GM12892 (cell line): Measurements from ENCODE around the gene NOD1.

Source experiments
- DNase-seq: peaks from one replicate; pipeline ENCODE4 v3.0.0; 2011; ENCODE audit not compliant: insufficient read length
- FAIRE-seq: peaks from 2 replicates; lab custom pipeline; 2011; peaks lifted over from hg19 to GRCh38; lab: Jason Lieb, UNC
- POLR2A ChIP-seq: IDR thresholded peaks from 2 replicates; pipeline ENCODE4 v1.6.1; 2011; ENCODE audit warnings: low read depth, low read length, control low read depth
- POLR2AphosphoS5 ChIP-seq: IDR thresholded peaks from 2 replicates; pipeline ENCODE4 v1.6.1; 2011; ENCODE audit warnings: low read depth, low read length, control low read depth
- TAF1 ChIP-seq: IDR thresholded peaks from 2 replicates; pipeline ENCODE4 v1.6.1; 2011; ENCODE audit warnings: low read depth, mild to moderate bottlenecking, control low read depth, low read length, borderline replicate concordance

Gene NOD1

DNA sequence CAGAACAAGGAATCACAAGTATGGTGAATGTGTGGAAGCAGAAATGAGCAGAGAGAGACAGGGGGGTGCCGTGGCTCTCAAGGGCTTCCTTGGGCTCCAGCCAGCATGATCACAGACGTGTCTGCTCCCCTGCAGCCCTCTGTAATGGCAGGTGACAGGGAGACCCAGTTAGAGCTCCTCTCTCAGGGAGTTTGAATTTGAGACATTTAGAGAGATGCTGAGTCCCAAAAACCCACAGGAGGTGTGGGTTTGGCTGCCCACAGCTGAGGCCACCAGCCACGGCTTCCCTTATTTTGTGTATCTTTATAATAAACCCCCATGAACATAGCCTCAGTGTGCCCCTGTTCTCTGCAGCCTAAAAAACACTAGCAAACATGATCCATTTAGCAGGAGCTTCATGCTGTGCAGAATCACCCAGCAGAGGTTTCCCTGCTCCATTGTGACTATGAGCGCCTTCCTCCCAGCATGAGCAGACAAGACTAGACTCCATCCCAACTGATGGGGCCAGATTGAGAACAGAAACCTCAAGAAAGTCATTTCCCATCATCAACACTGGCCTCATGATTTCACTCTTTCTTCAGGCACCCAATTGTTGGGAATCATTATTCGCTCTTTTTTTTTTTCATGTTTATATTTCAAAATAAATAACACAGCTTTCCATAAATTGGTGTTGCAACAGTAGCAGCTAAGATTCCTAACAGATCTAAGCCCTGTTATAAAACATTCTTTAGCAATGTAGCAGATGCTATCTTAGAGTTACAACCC is 13.4 kb downstream of the NOD1 start:
- TF ChIP-seq POLR2AphosphoS5 (no peak), POLR2A (no peak), TAF1 (no peak)
- no peak for FAIRE-seq

DNA sequence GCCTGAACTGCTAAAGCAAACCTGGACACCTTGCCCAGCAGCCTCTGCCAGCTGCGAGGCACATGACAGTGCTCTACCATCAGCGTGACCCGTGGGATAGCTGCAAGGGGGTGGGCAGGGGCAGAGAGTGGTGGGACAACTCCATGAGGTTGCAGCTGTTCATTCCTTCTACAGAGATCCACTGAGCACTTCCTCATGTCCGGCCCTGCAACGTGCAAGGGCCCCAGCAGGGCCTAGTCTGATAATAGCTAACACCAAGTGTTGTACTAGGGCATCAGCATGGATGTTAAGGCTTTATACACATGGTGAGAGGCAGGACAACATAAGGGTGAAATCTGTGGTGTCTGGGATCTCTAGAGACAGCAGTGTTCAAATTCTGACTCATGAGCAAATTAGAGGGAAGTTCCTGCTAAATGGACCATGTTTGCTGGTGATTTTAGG is 14.3 kb downstream of the NOD1 start:
- TF ChIP-seq POLR2AphosphoS5: no peak
- TF ChIP-seq TAF1: no peak
- no peak for TF ChIP-seq POLR2A
- FAIRE-seq (peak; percentile 9), DNase-seq (no peak)

More for the DNA sequence above, 13.4 kb downstream of the NOD1 start:
- no peak for DNase-seq

DNA sequence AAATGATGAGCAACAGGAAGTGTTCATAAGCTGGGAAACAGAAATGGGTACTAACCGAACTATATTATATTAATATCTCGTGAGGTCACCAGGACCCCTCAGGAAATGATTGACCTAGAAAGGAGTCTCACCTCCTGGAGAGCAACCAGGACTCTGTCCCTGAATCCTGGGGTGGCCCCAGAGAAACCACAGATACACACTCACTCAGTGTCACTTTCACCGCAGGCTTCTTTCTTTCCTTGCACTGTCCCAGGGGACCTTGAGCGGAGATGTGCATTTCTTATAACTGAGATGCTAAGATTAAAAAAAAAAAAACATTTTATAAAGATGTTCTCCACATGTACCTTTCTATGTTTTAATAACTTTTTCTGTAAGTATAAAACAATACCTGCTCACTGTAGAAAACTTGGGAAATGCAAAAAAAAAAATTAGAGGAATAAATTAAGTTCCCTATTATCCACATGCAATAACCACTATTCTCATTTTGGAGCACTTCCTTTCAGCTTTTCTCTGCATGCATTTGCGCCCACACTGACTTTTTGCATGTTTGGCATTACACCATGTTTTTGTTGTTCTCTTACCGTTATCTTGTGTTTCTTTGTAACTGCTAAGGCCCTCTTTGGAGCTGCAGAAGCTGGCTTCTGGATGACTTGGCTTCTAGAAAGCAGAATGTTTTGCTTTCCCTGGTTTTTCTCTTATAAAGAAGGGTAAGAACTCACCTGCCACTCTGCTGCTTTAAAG is 15.0 kb downstream of the NOD1 start:
- DNase-seq: no peak
- FAIRE-seq: no peak
- no peak for TF ChIP-seq POLR2A

DNA sequence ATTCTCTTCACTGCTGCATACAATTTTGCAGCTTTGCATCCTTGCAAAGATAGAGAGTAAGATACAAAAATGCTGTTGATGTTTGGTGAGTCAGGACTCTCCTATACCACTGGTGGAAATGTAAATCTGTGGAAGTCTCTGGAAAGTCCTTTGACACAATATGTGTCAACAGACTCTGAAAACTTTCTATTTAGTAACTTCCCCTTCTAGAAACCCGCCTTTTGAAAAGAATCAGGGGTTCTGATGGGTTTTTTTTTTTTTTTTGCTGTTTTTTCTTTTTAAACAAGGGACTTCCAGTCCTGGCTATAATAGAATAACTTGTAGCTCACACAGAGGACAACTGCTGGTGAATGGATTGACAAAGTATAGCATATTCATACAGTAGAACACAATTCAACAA is 16.4 kb downstream of the NOD1 start:
- FAIRE-seq (no peak), DNase-seq (no peak)
- TF ChIP-seq POLR2A (no peak), TAF1 (no peak)

DNA sequence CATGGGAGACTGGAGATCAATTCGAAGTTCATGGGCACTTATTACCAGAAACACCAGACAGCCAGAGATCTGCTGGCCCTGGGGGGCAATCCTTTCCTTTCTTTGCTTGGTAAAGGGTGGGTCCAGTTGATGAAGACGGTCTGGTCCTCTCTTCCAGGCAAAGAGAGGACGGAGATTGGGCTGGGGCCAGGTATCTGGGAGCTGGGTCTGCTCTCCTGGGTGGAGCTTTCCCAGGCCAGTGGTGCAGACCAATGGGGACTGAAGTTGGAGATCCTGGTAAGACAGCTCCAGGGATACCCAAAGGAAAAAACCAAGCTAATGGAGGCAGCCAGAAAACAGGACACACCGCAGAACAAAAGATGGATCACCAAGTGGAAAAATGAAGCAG is 18.3 kb downstream of the NOD1 start:
- FAIRE-seq (no peak), DNase-seq (no peak)
- TF ChIP-seq TAF1 (no peak), POLR2AphosphoS5 (no peak), POLR2A (no peak)

DNA sequence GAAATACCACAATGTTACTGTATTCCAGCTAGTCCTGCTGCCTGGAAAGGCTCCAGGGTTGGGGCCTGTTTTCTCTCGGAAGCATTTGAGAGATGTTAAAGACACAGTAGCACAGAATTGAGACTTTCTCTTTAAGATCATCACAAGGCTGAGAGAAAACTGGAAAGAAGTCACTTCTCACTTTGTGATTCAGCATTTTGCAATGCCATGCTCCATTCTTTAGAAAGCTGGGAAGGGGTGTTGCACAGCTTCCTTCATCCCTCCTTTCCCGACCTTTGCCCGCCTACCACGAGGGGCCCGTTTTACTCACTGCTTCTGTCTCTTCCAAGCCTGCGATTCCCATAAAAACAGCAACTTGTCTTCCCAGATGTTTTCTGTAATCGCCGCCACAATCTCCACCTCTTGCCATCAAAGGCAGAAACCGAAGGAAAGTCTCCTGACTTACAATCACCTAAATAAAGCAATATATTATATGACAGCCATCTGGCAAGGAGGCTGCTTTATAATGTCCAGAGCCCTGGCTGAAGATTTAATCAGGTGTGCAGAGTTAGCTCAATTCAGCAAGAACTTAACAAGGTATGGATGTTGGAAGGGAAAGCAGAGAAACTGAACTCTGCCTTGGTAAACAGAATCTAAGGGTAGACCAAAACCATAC is 18.9 kb downstream of the NOD1 start:
- FAIRE-seq: no peak
- DNase-seq: no peak
- TF ChIP-seq TAF1: no peak
- TF ChIP-seq POLR2AphosphoS5: no peak

DNA sequence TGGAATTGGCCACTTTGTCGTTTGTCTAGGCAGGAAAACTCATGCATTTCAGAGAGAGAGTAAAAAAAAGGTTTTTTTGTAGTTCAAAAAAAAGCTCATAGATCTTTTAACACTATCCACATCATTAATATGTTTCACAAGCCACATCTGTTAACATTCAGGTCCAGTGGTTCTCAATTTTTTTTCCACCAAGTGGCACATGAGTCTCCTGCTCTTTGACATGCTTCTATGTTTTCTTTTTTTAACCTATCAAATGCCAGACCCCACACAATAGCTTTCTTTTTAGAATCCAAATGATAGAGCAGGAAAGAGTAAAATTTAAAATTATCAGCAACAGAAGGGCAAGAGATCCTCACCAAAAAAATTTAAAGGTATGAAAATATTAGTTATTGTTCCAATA is 20.3 kb downstream of the NOD1 start:
- FAIRE-seq: no peak

DNA sequence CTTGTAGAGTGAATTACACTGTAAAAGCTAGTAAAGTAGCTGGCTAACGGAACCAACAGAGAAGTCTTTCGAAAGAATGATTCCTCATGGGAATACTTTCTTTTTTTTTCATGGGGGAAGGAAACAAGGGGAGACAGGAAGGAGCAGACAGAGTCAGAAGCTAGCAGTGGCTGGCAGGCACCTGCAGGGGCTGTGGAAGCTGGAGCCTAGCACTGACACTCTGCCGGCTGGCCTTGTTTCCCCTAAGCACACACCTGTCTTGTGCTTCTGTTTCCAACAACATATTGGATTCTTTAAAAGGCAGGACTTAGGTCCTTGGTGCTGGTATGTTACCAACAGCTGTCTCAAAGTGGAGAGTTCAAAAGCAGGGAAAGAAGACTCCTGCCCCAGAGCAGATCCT is 24.7 kb downstream of the NOD1 start:
- no peak for FAIRE-seq
- DNase-seq: no peak
- no peak for TF ChIP-seq POLR2AphosphoS5
- no peak for TF ChIP-seq TAF1
- no peak for TF ChIP-seq POLR2A

More for the DNA sequence above, 20.3 kb downstream of the NOD1 start:
- no peak for DNase-seq
- no peak for TF ChIP-seq POLR2AphosphoS5
- no peak for TF ChIP-seq TAF1
- TF ChIP-seq POLR2A: no peak

DNA sequence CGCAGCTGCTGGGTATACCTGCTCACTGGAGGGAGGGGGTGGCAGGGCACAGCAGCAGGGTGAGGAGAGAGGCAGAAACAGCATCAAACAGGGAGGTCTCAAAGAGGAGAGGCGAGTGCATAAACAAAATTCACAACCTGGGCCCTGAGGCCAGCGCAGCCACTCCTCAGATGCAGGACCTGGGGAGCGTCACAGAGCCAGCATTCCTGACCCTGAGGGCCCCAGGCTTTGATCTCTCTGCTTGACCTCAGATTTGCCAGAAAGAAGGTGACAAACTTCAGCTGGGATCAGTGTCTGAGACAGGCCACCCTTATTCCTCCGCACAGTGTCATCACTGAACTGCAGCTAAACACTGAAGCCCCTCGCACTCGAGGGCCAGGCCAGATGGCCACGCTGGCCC is 25.6 kb downstream of the NOD1 start:
- FAIRE-seq: no peak
- DNase-seq: no peak
- TF ChIP-seq POLR2A: no peak

DNA sequence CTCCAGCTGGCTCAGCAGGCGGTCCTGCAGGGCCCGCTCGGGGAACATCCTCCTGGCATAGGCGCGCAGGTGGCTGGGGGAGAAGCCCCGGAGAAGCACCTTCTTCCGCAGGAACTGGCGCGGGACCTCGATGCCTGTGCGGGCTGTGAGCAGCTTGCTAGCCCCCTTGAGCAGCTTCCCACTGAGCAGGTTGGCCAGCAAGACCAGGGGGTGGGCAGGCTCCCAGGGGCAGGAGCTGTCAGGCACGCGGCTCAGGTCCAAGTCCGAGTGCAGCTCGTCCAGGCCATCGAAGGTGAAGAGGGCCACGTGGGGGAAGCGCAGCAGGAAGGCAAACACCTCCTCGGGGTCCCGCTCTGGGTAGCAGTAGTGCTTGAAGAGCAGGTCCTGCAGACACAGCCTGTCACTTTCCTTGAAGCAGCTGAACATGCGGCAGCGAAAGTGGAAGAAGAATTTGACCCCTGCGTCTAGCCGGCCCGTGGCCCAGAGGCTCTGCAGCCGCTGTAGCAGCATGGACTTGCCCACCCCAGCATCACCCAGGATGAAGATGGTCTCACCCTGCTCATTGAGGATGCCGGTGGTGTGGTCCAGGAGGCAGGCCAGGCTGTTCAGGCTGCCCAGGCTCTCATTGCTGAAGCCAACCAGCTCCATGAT is 26.2 kb downstream of the NOD1 start:
- DNase-seq: no peak
- FAIRE-seq: no peak
- no peak for TF ChIP-seq POLR2AphosphoS5
- TF ChIP-seq TAF1: no peak
- no peak for TF ChIP-seq POLR2A

DNA sequence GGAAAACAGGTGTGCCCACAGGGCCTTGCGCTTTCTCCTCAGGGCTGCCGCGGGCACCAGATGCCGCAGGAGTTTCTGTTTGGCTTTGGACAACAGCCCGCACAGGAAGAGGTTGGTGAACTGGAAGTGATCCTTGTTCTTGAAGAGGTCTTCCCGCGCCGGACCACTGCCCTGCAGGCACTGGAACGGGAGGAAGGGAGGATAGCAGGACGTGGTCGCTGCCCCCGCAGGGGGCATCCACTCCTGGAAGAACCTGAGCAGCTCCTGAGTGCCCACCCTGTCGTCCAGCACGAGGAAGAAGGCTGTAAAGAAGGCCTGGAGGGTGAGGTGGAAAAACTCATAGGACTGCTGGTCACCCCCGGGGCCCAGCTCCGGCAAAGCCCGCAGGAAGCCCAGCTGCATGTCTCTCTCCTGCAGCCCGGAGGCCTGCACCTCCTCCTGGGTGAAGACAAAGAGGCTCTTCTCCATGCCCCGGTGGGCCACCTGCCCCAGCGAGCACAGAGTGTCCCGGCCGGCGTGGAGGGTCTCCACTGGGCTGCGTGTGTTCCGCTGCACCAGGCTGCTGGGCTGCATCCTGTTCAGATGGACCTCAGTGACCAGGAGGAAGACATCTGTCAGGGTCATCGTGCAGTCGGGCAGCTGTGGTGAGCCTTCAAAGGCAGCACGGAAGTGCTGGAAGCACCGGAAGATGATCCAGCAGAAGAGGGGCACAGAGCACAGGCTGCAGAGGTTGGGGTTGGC is 26.9 kb downstream of the NOD1 start:
- DNase-seq: no peak
- FAIRE-seq: no peak
- no peak for TF ChIP-seq POLR2AphosphoS5
- TF ChIP-seq TAF1: no peak
- TF ChIP-seq POLR2A: no peak
